ENCODE results near the gene DNAH9.

Gene DNAH9

GRCh38 chr17:11921296-11921695 lies 323.0 kb downstream of the DNAH9 start:
- no peak for TF ChIP-seq CTCF (IDR thresholded peaks at IDR 0.05; ENCODE audit: low read depth, low read length)
- DNase-seq (ENCODE audit: extremely low read depth, low read depth) = no peak

GRCh38 chr17:11922638-11923037 lies 324.4 kb downstream of the DNAH9 start:
- no peak for TF ChIP-seq CTCF (IDR thresholded peaks at IDR 0.05; ENCODE audit: low read depth, low read length)
- no peak for DNase-seq (ENCODE audit: extremely low read depth, low read depth)

GRCh38 chr17:11924076-11924475 lies 325.8 kb downstream of the DNAH9 start:
- TF ChIP-seq CTCF (IDR thresholded peaks at IDR 0.05; ENCODE audit: low read depth, low read length) = no peak
- DNase-seq (ENCODE audit: extremely low read depth, low read depth) = no peak

GRCh38 chr17:11925262-11926021 lies 327.2 kb downstream of the DNAH9 start:
- TF ChIP-seq CTCF (IDR thresholded peaks at IDR 0.05; ENCODE audit: low read depth, low read length) = no peak
- DNase-seq (ENCODE audit: extremely low read depth, low read depth) = no peak

GRCh38 chr17:11928436-11928835 lies 330.2 kb downstream of the DNAH9 start:
- DNase-seq (ENCODE audit: extremely low read depth, low read depth) = no peak
- no peak for TF ChIP-seq CTCF (IDR thresholded peaks at IDR 0.05; ENCODE audit: low read depth, low read length)

- DNase-seq (ENCODE audit: extremely low read depth, low read depth) = no peak
- no peak for TF ChIP-seq CTCF (IDR thresholded peaks at IDR 0.05; ENCODE audit: low read depth, low read length)
Observed at GRCh38 chr17:11932337-11932898, 334.1 kb downstream of the DNAH9 start.

GRCh38 chr17:11935734-11936406 lies 337.6 kb downstream of the DNAH9 start:
- no peak for DNase-seq (ENCODE audit: extremely low read depth, low read depth)
- peak; percentile 54 for TF ChIP-seq CTCF (IDR thresholded peaks at IDR 0.05; ENCODE audit: low read depth, low read length)

Data from AG09319 (cell line).